ENCODE results near the gene RAB38.

RAB38 gene

DNA sequence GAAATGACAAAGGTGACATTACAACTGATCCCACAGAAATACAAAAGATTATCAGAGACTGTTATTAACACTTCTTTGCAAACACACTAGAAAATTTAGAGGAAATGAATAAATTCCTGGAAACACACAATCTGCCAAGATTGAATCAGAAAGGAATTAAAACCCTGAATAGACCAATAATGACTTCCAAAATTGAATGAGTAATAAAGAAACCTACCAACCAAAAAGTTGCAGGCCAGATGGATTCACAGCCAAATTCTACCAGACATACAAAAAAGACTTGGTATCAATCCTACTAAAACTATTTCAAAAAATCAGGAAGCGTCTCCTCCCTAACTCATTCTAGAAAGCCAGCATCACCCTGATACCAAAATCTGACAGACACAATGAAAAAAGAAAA is 17.2 kb downstream of the RAB38 start:
- Mint-ChIP-seq H3K4me3 (no peak overlapping the region), H3K27ac (no peak overlapping the region), H3K27me3 (peaks cover 5% of the 10 kb centered on the region), H3K36me3 (no peaks in the 10 kb centered on the region), H3K9me3 (peaks cover 8% of the 10 kb centered on the region), H3K4me1 (no peaks in the 10 kb centered on the region)
- ATAC-seq (ENCODE audit: low read depth) (no peak), DNase-seq (ENCODE audit: low spot score in 2 of 2) (no peak)

DNA sequence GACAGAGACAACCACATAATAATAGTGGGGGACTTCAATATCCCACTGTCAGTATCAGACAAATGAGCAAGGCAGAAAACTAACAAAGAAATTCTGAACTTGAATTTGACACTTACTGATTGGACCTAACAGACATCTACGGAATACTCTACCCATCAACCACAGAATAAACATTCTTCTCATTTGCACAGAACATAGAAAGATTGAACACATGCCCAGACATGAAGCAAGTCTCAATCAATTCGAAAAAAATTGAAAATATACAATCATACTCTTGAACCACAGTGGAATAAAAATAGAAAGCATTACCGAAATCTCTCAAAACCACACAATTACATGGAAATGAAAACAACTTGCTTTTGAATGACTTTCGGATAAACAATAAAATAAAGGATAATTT is 17.9 kb downstream of the RAB38 start:
- no peaks in the 10 kb centered on the region for H3K36me3 Mint-ChIP-seq
- peaks cover 8% of the 10 kb centered on the region for H3K9me3 Mint-ChIP-seq
- H3K27me3 Mint-ChIP-seq: peaks cover 2% of the 10 kb centered on the region
- H3K27ac Mint-ChIP-seq: no peak overlapping the region
- DNase-seq (ENCODE audit: low spot score in 2 of 2) (no peak), ATAC-seq (ENCODE audit: low read depth) (no peak)
- H3K4me1 Mint-ChIP-seq: no peaks in the 10 kb centered on the region
- no peak overlapping the region for H3K4me3 Mint-ChIP-seq

DNA sequence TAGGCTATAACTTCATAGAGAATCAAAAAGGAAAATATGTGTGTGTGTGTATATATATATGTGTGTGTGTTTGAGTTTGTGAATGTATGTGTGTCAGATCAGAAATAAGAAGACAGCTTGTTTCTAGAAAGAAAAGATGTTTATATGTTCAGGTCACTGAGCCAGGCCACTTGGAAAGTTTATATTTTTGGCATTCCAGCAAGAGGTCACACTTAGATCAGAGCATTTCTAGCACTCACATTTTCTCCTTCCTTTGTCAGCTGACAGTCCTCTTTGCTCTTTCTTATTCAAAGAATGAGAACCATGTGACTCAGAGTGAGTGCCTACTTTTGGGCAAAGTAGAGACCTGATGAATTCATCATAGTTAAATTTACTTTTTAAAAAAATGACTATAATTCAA is 22.9 kb downstream of the RAB38 start:
- Mint-ChIP-seq H3K36me3 (no peaks in the 10 kb centered on the region), H3K27me3 (peaks cover 3% of the 10 kb centered on the region), H3K4me3 (no peak overlapping the region), H3K27ac (no peak overlapping the region), H3K9me3 (peaks cover 3% of the 10 kb centered on the region), H3K4me1 (no peaks in the 10 kb centered on the region)
- ATAC-seq (ENCODE audit: low read depth) (no peak), DNase-seq (ENCODE audit: low spot score in 2 of 2) (no peak)

DNA sequence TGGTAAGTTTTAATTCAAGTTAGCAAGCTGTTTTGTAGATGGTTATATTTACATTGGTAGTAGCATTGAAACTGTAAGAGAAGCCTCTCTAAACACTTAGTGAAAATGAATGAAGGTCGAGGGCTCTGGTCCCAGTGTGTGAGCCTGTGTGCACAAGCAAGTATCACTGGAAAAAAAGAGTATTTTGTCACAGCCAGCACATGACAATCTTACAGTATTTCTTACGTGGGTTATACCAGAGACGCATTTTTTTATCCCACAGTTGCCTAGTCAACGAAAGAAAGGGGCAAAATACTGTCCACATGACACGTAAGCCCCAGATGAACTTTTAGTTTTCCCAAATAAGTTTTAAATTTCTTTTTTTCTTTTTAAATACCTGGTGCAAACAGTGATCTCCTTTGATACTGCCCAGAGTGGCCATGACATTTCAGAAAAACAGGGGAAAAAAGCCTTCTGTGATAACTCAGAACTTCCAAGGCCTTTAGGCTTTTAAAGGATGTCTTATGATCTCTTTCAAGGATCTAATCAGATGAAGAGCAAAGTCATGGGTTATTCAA is 23.5 kb downstream of the RAB38 start:
- Mint-ChIP-seq H3K27ac (no peak overlapping the region), H3K9me3 (peaks cover 3% of the 10 kb centered on the region), H3K36me3 (no peaks in the 10 kb centered on the region), H3K4me1 (no peaks in the 10 kb centered on the region), H3K27me3 (peaks cover 3% of the 10 kb centered on the region), H3K4me3 (no peak overlapping the region)
- DNase-seq (ENCODE audit: low spot score in 2 of 2): no peak
- no peak for ATAC-seq (ENCODE audit: low read depth)

DNA sequence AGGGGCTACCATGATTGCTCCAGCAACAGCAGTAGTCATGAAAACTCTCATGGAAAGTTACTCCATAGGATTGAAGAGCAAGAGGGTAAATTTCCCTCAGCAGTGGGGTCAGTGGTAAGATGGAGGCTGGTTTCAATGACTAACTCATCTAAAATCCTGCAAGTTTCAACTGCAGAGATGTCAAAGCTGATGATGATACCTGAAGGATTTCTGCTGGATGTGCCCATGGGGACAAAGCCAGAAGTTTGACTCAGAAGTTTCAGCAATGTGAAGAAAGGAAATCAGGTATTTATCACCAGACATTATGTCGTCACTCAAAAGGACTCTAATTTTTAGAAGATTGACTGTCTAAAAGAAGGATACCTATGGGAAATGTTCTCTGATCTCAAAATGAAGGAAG is 29.1 kb downstream of the RAB38 start:
- H3K27ac Mint-ChIP-seq: no peak overlapping the region
- peaks cover 3% of the 10 kb centered on the region for H3K27me3 Mint-ChIP-seq
- DNase-seq (ENCODE audit: low spot score in 2 of 2): no peak
- no peak for ATAC-seq (ENCODE audit: low read depth)
- no peaks in the 10 kb centered on the region for H3K4me1 Mint-ChIP-seq
- H3K9me3 Mint-ChIP-seq: no peaks in the 10 kb centered on the region
- no peak overlapping the region for H3K4me3 Mint-ChIP-seq
- H3K36me3 Mint-ChIP-seq: no peaks in the 10 kb centered on the region

DNA sequence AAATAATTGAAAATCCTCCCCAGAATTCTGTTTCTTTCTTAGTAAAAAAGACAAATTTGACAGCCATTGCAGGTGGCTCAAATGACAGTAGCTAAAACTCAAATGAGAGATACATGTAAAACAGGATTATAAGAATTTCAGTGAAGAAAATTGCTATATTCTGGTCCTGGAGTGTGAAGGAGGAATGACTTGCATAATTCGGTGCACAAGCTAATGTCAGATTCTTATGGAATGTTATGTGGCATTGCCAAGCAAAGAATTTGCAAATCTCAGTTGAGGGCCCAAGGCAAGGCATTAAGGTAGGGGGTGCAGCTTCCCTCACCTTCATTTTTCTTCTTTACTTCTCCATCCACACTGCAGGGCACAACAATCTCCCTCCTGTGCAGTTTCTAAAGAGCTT is 35.4 kb downstream of the RAB38 start:
- Mint-ChIP-seq H3K4me1 (no peaks in the 10 kb centered on the region), H3K27ac (no peak overlapping the region), H3K36me3 (no peaks in the 10 kb centered on the region), H3K9me3 (no peaks in the 10 kb centered on the region), H3K4me3 (no peak overlapping the region), H3K27me3 (peaks cover 2% of the 10 kb centered on the region)
- DNase-seq (ENCODE audit: low spot score in 2 of 2): no peak
- ATAC-seq (ENCODE audit: low read depth): no peak

DNA sequence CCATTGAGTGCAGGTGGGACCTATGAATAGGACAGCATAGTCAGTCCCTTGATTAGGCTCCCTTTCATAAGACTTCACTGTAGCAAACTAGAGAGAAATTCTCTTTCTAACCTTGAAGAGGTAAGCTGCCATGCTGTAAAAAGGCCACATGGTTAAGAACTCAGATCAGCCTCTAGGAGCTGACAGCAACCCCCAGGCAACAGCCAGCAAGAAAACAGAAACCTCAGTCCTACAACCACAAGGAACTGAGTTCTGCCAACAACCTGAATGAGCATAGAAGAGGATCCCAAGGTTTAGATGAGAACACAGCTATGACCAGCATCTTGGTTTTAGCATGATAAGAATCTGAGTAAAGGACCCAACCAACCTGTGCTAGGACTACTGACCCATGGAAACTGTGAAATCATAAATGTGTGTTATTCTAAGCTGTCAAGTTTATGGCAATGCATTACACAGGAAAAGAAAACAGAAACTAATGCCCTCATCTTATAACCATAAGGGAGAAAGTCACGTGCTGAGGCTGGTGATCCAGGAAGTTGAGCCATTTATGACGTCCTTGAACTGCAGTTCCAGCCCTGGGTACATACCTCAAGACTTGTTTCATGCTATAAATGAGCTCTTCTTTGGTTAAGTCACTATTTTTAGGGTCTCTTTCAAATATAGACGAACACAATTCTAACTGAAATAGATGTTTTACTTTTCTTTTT is 43.3 kb downstream of the RAB38 start:
- Mint-ChIP-seq H3K27ac (no peak overlapping the region), H3K4me1 (no peaks in the 10 kb centered on the region), H3K36me3 (no peaks in the 10 kb centered on the region), H3K4me3 (no peak overlapping the region), H3K27me3 (peaks cover 3% of the 10 kb centered on the region), H3K9me3 (peaks cover 3% of the 10 kb centered on the region)
- ATAC-seq (ENCODE audit: low read depth) (no peak), DNase-seq (ENCODE audit: low spot score in 2 of 2) (no peak)

DNA sequence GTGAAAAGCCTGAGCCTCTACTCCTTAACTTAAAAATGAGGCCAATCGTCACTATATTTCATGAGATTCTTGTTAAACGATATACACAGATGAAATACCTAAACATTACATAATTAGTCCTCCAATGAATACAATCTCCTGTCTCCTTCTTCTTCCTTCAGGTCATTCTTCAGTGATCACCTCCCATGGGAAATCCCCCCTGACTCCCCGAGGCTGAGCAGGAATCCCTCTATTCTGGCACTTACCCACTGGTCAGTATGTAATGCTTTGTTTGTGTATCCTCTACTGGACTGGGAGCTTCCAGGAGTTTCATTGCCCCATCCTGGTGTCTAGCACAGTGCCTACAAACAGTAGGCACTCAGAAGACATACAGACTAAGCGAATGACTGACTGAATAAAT is 52.3 kb downstream of the RAB38 start:
- DNase-seq (ENCODE audit: low spot score in 2 of 2) (no peak), ATAC-seq (ENCODE audit: low read depth) (no peak)
- Mint-ChIP-seq H3K9me3 (no peaks in the 10 kb centered on the region), H3K36me3 (no peaks in the 10 kb centered on the region), H3K27me3 (peaks cover 7% of the 10 kb centered on the region), H3K27ac (no peak overlapping the region), H3K4me1 (no peaks in the 10 kb centered on the region), H3K4me3 (no peak overlapping the region)

DNA sequence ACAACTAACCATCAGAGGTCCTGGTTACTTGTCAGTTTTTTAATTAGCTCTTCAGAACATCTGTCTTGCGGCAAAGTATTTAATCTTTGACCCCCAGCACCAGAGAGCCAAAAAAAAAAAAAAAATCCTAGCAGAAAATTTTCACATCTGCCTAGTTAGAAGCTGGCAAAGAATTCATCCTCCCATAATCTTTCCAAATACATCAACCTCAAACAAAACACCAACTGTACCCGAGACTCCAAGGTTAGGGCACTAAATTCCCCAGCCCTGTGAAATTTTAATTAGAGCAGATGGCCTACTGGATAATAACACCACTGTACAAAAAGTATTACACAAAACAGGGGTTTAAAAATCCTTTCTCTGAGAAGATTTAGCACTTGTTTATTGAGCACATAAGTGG is 55.7 kb downstream of the RAB38 start:
- no peak for DNase-seq (ENCODE audit: low spot score in 2 of 2)
- Mint-ChIP-seq H3K9me3 (no peaks in the 10 kb centered on the region), H3K36me3 (no peaks in the 10 kb centered on the region), H3K4me3 (no peak overlapping the region), H3K27me3 (peaks cover 5% of the 10 kb centered on the region), H3K27ac (no peak overlapping the region), H3K4me1 (no peaks in the 10 kb centered on the region)
- no peak for ATAC-seq (ENCODE audit: low read depth)

DNA sequence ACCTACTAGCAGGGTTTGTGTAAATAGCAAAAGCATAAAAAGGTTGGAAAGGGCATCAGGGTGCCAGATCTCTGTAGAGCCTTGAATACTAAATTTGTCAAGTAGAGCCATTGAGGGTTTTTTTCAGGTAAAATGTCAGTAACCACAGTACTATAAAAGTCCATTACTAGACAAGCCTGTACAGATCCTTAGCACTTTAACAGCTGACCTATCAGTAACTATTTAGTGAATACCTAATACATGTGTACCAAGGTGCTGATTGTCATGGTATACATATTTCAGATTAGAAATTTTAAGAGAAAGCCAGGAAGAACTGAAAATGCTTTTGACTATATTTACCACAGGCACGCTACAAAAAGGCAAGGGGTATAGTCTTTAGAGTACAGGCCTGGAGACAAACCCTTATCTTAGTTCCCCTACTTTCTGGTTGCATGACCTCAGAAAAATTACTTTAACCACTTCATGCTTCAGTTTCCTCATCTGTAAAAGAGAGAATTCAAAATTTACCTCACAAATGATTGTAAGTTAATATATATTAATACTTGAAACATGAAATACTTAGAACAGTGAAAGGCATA is 57.9 kb downstream of the RAB38 start:
- Mint-ChIP-seq H3K27me3 (peaks cover 6% of the 10 kb centered on the region), H3K4me1 (no peaks in the 10 kb centered on the region), H3K9me3 (no peaks in the 10 kb centered on the region), H3K27ac (no peak overlapping the region), H3K4me3 (no peak overlapping the region), H3K36me3 (no peaks in the 10 kb centered on the region)
- DNase-seq (ENCODE audit: low spot score in 2 of 2): no peak
- ATAC-seq (ENCODE audit: low read depth): no peak

DNA sequence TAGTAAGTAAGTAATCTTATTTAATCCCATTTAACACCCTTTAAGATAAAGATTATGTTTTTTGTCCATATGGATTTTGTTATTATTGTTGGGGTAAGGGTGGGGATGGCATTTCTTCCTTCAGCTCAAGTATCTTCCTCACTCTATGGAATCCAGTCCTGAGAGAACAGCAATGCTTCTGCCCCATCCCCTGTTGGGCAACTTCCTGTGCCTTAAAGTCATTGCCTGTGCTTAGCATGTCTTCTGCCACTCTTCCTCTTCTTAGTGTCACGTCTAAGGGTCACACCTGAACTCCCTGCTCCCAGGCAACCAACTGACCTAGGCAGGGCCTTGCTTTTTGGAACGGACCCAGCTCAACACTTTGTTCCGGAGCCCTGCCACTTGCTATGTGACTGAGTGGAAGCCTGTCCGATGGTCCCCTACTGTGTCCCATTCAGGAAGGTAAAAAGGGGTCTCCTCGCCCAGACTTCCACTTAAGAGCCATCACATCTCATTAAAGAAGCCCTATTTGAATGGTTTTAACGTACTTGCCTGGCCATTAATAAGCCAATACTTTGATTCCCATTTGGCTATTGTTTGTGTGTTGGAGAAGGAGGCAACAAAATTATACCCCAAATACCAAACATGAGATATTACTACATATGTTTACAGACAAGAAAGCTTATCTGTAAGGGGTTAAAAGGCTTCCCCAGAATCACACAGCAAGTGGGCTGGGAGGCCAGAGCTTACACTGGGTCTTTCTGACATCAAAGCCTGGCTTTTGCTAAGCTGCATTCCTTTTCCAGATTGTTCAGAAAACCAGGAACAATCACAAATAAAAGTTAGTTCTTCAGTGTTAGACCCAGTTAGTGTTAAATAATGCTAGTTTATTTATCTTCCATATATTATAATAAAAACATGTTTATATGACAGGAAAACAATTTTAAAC is 59.2 kb downstream of the RAB38 start:
- DNase-seq (ENCODE audit: low spot score in 2 of 2) (no peak), ATAC-seq (ENCODE audit: low read depth) (no peak)
- H3K4me1 Mint-ChIP-seq: no peaks in the 10 kb centered on the region

DNA sequence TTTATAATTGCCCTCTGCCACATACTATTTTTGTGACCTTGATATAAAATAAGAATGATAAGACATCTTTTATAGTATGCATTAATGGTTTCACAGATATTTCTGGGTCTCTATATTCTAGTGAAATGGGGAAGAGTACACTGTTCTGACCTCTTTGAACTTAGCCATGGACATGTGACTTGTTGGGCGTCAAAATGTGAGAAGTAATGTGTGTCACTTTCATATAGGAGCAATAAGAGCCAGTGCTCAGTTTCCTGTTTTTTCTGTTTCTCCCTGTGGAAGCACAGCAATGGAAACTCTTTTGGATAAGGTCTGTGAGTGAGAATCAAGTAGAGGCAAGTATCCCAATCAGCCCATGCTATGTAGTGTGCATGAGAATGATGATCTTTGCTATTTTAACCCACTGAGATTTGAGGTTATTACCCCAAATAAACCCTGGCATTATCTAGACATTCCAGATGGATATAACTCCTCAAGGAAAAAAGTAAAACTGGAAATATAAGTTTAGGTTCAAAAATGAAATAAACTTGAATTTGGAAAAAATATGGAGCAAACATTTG is 60.7 kb downstream of the RAB38 start:
- Mint-ChIP-seq H3K4me3 (no peak overlapping the region), H3K36me3 (no peaks in the 10 kb centered on the region), H3K27me3 (peaks cover 1% of the 10 kb centered on the region), H3K9me3 (no peaks in the 10 kb centered on the region), H3K4me1 (no peaks in the 10 kb centered on the region), H3K27ac (no peak overlapping the region)
- DNase-seq (ENCODE audit: low spot score in 2 of 2) (no peak), ATAC-seq (ENCODE audit: low read depth) (no peak)

More for the DNA sequence above, 59.2 kb downstream of the RAB38 start:
- Mint-ChIP-seq H3K27ac (no peak overlapping the region), H3K36me3 (no peaks in the 10 kb centered on the region), H3K4me3 (no peak overlapping the region), H3K9me3 (no peaks in the 10 kb centered on the region), H3K27me3 (peaks cover 6% of the 10 kb centered on the region)

DNA sequence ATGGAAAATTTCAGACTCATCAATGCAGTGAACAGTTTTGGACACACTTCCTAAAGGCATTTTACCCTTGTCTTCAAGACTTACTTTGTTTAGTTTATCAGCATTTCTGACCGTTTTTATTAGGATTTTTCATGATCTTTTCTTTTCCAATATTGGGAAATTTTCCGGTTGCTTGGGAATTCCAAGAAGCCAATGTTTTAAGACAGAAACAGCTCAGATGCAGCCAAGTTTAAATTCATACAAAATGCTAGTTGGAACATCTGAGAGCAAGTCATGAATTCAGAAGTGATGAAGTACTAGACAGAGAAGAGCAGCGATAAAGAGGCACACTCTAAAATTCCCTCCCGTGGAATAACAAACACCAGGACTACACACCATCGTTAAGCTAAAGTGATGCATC is 68.6 kb downstream of the RAB38 start:
- H3K4me1 Mint-ChIP-seq: no peaks in the 10 kb centered on the region
- DNase-seq (ENCODE audit: low spot score in 2 of 2) (no peak), ATAC-seq (ENCODE audit: low read depth) (no peak)
- H3K4me3 Mint-ChIP-seq: no peak overlapping the region
- peaks cover 1% of the 10 kb centered on the region for H3K9me3 Mint-ChIP-seq
- no peak overlapping the region for H3K27ac Mint-ChIP-seq
- peaks cover 2% of the 10 kb centered on the region for H3K27me3 Mint-ChIP-seq
- H3K36me3 Mint-ChIP-seq: no peaks in the 10 kb centered on the region

DNA sequence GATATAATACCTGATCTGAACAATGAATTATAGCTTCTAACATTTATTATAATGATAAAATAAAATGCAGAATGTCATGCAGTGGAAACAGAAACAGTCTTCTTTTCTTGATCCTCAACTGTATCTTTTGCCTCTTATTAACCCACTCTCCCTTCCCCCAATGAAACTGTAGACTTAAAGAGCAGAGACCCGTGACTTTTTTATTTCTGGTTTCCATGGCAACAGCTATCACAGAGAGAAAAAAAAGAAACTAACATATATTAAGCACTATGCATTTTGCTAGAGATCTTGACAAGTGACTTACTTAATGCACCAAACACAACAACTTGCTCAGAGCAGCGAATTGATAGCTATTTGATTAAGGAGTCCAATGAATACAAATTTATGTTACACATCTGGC is 69.3 kb downstream of the RAB38 start:
- Mint-ChIP-seq H3K4me1 (no peaks in the 10 kb centered on the region), H3K27ac (no peak overlapping the region), H3K27me3 (peaks cover 2% of the 10 kb centered on the region), H3K4me3 (no peak overlapping the region), H3K36me3 (no peaks in the 10 kb centered on the region), H3K9me3 (peaks cover 1% of the 10 kb centered on the region)
- ATAC-seq (ENCODE audit: low read depth): no peak
- DNase-seq (ENCODE audit: low spot score in 2 of 2): no peak

All from memory B cell (primary cell).